HG03439 (cell line): Measurements from ENCODE around the gene KCNMA1.

Source experiments
- ATAC-seq: cut with Tn5 transposase; IDR thresholded peaks from one replicate; pipeline ENCODE4 v1.9.1; 2021; ENCODE audit warnings: mild to moderate bottlenecking, moderate library complexity; ENCODE audit not compliant: unreplicated experiment

The KCNMA1 gene

GRCh38 chr10:77563638-77564270 lies 73.9 kb downstream of the KCNMA1 start:
- ATAC-seq, result no peak

GRCh38 chr10:77562742-77563141 lies 74.9 kb downstream of the KCNMA1 start:
- no peak for ATAC-seq

- no peak for ATAC-seq
Observed at GRCh38 chr10:77561991-77562390, 75.6 kb downstream of the KCNMA1 start.

GRCh38 chr10:77560471-77560870 lies 77.1 kb downstream of the KCNMA1 start:
- no peak for ATAC-seq

GRCh38 chr10:77560052-77560451 lies 77.6 kb downstream of the KCNMA1 start:
- ATAC-seq, result no peak

- no peak for ATAC-seq
Observed at GRCh38 chr10:77556990-77557601, 80.5 kb downstream of the KCNMA1 start.

GRCh38 chr10:77555591-77556212 lies 81.9 kb downstream of the KCNMA1 start:
- ATAC-seq, result no peak

- ATAC-seq, result no peak
Observed at GRCh38 chr10:77554996-77555397, 82.6 kb downstream of the KCNMA1 start.

- ATAC-seq, result no peak
Observed at GRCh38 chr10:77553966-77554365, 83.6 kb downstream of the KCNMA1 start.

GRCh38 chr10:77553311-77553710 lies 84.3 kb downstream of the KCNMA1 start:
- ATAC-seq, result no peak

GRCh38 chr10:77552252-77552651 lies 85.4 kb downstream of the KCNMA1 start:
- no peak for ATAC-seq

- ATAC-seq, result no peak
Observed at GRCh38 chr10:77550378-77550777, 87.2 kb downstream of the KCNMA1 start.

- ATAC-seq, result no peak
Observed at GRCh38 chr10:77548671-77549070, 88.9 kb downstream of the KCNMA1 start.

GRCh38 chr10:77548157-77548556 lies 89.5 kb downstream of the KCNMA1 start:
- ATAC-seq, result no peak

GRCh38 chr10:77547307-77548050 lies 90.1 kb downstream of the KCNMA1 start:
- no peak for ATAC-seq

GRCh38 chr10:77546042-77546441 lies 91.6 kb downstream of the KCNMA1 start:
- no peak for ATAC-seq

GRCh38 chr10:77545585-77545984 lies 92.0 kb downstream of the KCNMA1 start:
- ATAC-seq, result no peak

- ATAC-seq, result no peak
Observed at GRCh38 chr10:77544617-77545016, 93.0 kb downstream of the KCNMA1 start.

GRCh38 chr10:77542710-77543259 lies 94.8 kb downstream of the KCNMA1 start:
- no peak for ATAC-seq

- no peak for ATAC-seq
Observed at GRCh38 chr10:77541944-77542343, 95.7 kb downstream of the KCNMA1 start.

GRCh38 chr10:77541247-77541646 lies 96.4 kb downstream of the KCNMA1 start:
- ATAC-seq, result no peak
